HG02610 (cell line): ENCODE data around the gene SHTN1.

ENCODE experiments used
- ATAC-seq: cut with Tn5 transposase; IDR thresholded peaks from one replicate; pipeline ENCODE4 v1.9.1; 2021; ENCODE audit warnings: mild to moderate bottlenecking, moderate library complexity; ENCODE audit not compliant: unreplicated experiment

The SHTN1 gene

DNA sequence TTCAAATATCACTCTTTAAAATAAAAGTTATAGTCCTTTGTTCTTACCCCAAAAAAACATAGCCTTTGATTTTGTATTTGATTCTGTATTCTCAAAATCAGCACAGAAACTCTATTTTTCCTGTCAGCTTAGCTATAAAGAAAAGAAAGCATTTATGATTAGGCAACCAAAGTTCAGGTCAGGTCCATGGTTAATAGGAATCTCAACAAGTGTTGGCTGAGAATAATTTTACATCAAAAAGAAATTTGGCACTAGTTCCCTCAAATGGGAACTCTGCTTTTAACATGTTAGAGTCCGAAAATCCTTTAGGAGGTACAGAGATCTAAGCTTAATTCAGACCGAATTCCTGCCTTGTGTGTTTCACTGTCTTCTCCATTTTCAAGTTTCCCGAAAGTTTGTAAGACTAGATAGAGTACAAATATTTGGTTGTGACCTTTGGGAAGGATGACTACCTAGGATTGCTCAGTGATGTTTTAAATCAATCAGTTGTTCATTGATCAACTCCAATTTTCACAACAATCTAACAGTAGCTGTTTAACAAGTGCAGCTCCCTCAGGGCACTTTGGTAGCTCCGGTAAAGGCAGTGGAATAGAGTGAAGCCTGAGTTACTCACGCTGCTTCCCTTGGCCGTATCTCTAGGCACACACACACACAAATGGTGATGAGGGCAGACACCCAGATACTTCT is 164.5 kb downstream of the SHTN1 start:
- ATAC-seq: no peak

DNA sequence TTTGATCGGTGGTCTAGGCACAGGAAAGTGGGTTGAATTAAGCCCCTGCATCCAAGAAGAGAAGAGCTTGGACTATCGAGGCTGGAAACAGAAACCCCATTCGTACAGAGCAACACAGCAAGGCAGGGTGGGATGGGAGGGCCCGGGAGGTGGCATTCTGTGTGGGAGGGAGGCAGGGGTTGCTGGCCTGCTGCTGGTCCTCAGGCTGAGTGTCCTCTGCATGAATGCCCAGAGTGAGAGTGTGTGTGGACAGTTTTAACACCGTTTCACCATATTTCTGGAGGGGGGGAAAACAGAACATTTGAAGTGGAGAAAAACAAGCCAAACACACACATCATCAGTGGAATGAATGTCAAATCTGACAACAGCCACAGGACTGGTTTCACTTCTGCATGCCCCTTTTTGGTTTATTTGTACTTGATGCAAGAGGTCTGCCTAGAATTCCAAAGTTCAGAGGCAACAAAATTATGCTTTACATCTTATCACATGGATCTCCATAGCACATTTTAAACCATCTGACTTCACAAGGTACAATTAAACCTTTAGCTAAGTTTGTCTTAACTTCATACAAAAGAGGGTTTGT is 166.8 kb downstream of the SHTN1 start:
- no peak for ATAC-seq

DNA sequence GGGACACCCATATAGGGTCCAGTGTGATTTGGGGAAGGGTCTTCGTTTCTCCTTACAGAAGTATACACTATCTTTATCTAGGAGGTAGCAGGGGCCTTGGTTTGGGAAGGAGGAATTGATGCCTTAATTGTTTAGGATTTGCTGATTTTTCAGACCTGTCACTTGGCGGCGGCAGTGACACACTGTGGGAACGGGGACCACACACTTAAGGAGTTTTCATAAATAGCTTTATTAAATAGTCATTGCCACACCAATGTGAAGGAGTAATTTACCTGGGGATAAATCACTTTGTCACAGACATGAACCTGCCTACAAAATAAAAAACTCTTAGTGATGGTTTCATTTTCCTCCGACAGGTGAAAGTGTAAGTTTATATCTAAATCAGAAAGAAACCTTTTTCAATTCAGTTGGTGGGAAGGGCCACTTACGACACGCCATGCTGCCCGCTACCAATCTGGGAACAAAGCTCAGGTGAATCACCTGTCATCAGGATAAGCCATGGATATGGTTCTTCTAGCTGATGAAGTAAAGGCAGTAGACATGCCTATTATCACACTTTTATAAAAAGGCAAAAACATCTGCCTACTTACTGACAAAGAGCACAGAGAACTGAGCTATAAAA is 168.0 kb downstream of the SHTN1 start:
- ATAC-seq: no peak

DNA sequence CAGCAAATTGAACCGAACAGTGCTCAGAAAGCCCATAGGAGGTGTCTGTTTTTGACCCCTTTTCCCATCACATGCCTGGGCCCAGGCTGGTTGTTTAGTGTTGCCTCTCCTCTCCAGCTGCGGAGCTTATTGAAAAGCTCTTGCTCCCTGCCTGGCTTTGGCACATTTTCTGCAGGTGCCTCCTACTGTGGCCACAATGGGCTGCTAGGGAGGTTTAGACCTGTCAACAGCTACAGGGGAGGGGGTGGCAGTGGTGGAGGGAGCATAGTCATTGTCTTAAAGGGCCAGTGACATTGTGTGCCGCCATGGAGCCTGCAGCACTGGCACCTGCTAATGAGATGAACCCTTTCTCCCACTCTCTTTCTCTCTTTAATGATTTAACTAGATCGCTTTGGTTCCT is 168.9 kb downstream of the SHTN1 start:
- no peak for ATAC-seq

DNA sequence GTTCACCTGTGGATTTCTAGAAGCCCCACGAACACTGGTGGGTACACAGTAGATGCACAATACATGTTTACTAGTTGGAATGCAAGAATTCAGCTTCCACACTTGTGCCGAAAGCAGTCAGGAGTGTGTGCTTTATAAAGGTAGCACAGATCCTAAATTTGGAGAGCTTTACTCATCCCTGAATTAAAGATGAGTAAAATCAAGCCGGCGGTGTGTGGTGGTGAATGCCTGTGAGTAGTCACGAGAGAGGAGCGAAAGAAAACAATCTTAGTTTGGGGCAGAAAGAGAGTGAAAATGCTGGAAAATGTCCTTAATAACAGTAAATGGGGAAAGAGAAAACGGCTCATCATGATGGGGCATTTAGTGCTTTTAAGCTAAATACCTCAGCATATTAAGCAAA is 169.3 kb downstream of the SHTN1 start:
- no peak for ATAC-seq

DNA sequence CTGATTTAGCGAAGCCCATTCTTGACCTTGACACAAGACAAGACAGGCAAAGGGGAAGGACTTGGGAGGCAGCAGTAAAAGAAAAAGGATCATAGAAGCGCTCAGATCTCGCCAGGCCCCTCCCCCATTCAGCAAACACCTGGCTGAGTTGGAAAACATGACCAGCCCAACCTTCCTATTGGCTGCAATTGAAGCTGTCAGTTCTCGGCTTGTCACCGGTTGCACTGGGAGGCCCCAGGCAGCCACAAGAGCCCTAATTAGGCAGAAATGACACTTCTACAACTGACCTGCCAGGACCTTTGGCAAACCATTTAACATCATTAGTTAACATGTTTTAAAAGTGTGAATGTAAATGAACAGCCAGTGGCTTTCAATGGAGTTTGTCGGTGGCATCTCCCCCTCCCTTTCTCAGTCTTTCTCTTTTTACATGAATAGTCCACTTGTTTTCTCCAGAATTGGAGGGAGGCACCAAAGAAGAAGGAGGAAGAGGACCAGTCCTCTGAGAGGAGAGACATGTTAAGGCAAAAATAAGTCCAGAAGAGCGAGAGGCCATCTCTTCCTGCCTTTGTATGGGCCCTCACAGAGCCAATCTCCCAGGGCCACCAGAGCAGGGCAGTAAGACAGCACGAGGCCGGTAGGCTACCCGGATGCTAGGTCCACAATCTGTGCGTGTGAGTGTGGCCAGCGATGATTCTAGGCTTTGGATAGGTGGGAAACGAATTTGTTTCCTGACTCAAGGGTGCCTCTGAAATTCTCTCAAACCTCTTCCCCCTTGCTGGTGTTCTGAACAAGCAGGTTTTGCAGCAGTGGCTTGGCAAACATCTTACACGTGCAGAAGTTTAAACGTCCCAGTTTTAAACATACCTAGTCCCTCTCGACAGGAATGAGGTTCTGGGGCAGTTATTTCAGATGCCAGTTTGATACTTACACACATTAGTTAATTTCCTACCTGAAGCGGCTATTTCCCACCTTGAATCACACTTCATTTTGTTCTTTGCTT is 170.7 kb downstream of the SHTN1 start:
- no peak for ATAC-seq

DNA sequence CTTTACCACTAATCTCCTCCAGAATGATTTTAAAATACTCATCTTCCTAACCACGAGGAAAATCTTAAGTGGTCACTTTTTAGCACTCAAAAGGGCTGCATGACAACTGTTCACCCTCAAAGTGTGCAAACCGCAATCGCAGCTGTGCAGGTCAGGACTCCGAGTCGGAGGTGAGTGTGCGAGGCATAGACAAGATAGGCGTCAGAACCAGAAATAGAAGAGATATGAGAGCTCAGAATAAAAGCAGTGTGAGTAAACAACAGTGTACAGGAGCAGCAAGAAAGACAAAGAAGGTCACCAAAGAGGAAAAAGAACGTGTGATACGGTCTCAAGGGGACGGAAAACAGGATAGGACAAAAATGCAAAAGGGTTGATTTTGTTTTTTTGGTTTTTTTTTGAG is 173.2 kb downstream of the SHTN1 start:
- no peak for ATAC-seq
